NCI-H1930 (cell line): ENCODE data around the gene LAMA5.

Experiments
- DNase-seq, 2 experiments: peaks; one replicate each; lab custom pipeline; 2025; lab: John Stamatoyannopoulos, UW

LAMA5 gene

DNA sequence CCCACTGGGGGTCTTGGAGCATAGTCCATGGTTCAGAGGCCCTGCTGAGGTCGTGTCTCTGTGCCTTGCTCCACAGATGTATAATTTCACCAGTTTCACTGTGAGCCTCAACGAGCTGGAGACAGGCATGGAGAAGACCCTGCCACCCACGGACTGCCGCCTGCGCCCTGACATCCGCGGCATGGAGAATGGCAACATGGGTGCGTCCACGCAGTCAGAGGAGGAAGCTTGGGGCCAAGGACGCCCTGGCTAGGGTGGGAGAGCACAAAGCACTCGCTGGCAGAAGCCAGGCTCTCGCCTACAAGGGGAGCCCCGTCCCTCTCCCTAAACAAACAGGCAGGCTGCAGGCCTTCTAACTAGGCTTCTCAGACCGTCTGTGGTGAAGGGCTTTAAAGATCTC, 78.0 kb downstream of the LAMA5 start:
- DNase-seq, result no peak

DNA sequence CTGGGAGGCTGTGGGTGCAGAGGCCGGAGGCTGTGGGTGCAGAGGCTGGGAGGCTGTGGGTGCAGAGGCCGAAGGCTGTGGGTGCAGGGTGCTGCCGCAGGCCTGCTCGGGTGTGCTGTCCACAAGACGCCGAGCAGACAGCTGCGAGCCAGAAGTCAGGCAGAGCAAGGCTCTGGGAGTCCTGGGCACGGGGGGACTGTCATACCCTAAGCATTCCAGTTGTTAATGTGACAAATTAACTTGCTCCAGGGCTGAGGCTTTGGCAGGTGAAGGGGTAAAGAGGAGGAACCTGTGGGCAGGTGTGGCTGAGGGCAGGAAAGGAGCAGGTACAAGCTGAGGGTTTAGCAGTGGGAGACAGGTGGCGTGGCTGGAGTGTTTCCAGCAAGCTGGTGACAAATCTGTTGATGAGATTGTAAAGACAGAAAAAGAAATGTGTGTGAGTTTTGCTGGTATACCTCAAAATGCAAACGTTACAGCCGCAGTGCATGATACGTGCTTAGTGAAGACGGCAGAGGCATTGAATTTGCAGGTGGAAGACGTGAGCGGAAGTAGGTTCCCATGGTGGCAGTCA, 78.5 kb downstream of the LAMA5 start:
- no peak for DNase-seq

DNA sequence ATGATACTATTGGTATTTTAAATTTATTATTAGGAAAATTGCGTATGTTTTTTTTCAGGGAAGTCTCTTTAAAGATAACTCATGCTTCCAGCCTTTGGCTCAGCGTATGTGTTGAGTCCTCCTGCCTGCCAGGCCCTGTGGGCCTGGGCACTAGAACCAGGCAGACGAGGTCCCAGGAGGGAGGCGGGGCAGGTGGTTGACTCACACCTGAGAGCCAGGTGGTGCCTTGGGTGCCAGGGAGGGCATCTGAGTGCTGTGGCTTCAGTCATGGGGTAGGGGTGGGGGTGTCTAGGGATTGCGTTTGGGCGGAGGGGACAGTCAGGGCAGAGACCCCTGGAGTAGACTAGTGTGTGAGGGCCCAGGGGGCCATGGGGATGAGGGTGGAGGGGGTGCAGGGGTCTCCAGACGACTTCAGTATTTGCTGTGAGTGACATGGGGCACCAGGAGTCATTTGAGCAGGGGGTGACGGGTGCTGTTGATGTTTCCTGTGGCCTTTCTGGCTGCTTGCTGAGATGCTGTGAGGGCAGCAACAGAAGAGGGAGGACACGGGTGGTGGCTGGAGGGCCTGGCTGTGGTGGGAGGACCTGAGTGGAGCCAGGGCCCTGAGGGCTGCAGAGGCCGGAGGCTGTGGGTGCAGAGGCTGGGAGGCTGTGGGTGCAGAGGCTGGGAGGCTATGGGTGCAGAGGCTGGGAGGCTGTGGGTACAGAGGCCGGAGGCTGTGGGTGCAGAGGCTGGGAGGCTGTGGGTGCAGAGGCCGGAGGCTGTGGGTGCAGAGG, 79.2 kb downstream of the LAMA5 start:
- DNase-seq, result no peak

DNA sequence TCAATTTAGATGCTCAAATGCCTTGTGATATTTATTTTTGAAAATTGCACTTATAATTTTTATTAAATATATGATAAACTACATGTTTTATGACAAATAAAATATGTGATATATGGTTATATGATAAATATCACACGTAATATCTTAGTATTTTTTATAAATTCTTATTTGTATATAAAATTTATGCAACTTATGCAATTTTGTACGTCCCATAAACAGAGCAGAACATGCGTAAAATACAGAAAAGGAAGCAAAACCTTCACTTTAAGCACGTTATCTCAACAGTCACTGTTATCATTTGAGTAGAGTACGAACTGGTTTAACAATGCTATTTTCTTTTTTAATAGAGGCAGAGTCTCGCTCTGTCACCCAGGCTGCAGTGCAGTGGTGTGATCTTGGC, 80.0 kb downstream of the LAMA5 start:
- DNase-seq, result no peak

DNA sequence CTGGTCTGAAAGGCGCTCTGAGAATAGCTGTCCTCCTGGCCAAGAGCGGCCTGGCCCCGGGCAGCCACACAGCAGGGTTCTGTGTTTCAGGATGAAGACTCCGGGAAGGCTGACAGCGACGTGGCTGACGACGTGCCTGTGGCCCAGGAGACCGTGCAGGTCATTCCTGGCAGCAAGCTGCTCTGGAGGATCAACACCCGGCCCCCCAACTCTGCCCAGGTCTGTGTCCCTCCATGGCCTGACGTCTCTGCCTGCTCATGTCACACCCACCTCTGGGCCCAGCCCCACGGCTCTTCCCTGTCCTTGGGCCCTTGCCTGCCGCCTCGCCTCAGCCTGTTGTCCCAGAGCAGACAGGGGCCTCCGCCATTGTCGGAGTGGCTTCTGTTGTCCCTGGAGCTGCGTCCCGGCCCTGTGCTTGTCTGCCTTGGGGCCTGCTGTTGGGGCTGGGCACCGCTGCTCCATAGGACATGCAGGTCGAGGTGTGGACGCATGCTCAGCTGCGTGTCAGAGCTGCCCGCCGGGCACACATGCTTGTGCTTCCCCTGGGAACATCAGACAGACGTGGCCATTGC, 80.5 kb downstream of the LAMA5 start:
- no peak for DNase-seq

DNA sequence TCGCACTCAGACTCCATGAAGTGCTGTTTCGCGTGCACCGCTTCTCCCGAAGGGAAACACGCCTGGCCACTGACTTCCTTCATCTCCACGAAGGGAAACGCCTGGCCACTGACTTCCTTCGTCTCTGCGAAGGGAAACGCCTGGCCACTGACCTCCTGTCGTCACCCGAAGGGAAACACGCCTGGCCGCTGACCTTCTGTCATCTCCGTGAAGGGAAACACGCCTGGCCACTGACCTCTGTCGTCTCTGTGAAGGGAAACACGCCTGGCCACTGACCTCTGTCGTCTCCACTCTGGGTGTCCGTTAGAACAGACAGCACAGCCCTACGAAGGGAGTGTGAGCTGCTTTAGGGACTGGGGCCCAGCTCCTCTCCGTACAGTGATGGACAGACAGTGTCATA, 81.4 kb downstream of the LAMA5 start:
- DNase-seq, result no peak

DNA sequence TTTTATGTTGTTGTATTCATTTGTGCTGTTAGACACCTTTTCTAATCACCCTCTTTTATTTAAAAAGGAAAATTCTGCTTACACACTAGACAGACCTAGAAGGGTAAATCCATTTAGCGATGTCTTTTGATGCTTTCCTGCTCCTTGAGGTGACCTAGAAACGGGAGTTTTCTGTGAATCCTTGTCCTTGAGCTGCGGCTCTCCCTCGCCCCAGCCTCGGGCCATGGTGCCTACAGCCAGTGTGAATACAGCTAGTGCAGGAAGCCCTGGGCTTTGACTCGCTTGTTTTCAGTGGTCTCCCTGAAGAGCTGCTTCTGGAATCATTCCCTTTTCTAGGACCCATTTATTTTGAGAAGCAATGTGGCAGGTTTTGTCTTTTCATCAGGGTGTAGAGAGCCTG, 82.0 kb downstream of the LAMA5 start:
- DNase-seq, result no peak

DNA sequence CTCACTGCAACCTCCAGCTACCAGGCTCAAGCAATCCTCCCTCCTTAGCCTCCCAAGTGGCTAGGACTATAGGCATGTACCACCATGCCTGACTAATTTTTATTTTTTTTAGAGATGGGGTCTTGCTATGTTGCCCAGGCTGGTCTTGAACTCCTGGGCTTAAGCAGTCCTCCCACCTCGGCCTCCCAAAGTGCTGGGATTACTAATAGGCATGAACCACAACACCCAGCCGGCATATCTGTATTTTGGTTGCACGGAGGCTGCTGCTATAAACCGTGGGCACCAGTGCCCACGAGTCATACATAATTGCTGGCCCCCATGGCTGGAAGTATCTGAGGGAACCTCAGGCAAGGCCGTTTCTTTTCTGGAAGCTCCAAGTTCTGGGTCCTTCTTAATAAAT, 82.7 kb downstream of the LAMA5 start:
- DNase-seq, result no peak

GRCh38 chr20:62282877-62283503, 84.1 kb downstream of the LAMA5 start:
- no peak for DNase-seq

- no peak for DNase-seq
Observed at GRCh38 chr20:62282103-62282502, 85.0 kb downstream of the LAMA5 start.

- no peak for DNase-seq
Observed at GRCh38 chr20:62281161-62281933, 85.8 kb downstream of the LAMA5 start.

DNA sequence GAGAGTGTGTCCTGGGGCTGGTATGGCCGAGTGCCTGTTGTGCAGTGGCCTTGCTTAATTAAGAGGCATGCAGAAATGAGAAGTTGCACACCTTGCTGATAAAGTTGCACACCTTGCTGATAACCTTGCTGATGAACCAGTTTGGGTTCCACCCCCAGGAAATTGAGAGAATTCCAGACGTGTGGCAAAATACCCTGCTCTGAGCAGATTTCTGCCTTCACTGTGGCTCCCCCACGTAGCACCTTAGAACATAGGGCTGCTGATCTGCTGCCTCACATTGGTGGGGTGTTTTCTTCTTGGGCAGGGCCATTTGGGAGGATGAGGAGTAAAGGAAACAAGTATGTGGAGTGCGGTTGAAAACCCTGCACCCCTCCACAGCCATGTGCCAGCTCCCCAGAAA, 86.8 kb downstream of the LAMA5 start:
- DNase-seq, result no peak

GRCh38 chr20:62277253-62277652, 89.9 kb downstream of the LAMA5 start:
- no peak for DNase-seq

DNA sequence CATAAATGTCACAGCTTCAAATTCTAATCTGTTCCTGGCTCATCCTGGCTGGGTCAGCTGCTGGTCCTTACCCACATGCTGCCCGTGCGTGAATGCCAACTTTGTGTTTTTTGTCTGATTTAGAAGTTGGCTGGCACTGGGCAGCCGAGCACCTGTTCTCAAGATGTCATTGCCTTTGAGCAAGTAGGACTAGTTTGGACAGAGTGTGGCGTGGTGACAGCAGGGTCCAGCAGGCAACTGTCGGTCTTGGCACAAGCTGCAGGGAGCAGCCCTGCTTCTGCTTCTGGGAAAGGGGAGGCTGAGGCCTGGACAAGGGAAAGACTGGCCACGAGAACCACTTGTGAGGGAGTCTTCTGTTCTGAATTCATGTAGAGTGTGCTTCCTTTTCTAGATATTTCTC, 90.7 kb downstream of the LAMA5 start:
- DNase-seq, result no peak

DNA sequence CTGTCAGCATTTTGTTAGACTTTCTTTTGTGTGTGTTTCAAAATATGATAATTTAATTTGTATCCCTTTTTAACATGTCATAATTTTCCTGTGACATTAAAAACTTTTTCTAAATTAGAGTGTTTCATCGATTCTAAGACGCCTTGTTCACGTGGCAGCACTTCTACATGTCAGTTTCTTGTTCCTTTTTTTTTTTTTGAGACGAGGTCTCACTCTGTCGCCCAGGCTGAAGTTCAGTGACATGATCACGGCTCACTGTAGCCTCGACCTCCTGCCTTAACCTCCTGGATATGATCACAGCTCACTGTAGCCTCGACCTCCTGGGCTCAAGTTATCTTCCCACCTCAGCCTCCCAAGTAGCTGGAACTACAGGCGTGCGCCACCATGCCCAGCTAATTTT, 91.9 kb downstream of the LAMA5 start:
- DNase-seq, result no peak

DNA sequence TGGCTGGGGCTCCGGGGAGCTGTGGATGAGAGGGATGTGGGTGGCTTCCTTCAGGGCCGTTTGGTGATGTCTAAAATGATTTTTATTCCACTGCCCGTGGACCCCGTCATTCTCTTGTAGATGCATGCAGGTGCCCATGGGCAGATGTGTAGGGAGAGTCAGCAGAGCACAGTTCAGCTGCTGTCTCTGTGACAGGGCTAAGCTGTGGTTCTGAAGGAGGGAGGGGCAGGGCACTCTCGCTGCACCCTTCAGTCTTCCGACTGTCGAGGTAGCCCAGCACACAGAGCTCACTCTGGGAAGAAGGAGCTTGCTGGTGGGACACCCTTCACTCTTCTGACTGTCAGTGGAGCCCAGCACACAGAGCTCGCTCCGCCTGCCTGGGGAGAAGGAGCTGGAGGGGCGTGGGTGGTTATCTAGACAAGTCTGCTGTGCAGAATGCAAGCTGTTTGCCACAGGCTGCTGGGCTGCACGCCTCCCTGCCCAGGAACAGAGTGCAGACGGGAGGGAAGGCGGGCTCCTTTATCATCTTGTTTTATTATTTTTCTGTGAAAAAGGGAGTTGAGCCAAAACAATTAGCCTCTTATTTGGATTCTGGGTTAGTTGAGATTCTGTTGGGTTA, 92.7 kb downstream of the LAMA5 start:
- no peak for DNase-seq

DNA sequence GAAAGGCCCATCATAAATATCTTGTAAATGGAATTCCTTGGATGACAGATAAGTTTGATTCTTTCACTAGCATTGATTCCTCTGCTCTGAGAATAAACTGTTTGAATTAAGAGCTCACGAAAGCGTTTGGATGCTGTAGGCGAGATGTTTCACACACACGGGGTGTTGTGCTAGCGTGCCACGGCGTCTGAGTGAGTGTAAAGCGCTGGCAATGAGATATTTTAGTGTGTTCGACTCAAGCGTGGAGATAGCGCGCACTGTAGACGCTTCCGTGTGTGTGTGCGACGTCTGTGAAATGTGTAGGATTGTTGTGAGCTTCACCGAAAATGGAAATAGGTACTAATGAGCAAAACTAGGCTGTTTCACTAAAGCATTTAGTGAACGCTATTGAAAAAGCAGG, 93.7 kb downstream of the LAMA5 start:
- DNase-seq, result no peak

GRCh38 chr20:62272200-62272599, 94.9 kb downstream of the LAMA5 start:
- no peak for DNase-seq

- DNase-seq, result no peak
Observed at GRCh38 chr20:62269871-62270270, 97.2 kb downstream of the LAMA5 start.

DNA sequence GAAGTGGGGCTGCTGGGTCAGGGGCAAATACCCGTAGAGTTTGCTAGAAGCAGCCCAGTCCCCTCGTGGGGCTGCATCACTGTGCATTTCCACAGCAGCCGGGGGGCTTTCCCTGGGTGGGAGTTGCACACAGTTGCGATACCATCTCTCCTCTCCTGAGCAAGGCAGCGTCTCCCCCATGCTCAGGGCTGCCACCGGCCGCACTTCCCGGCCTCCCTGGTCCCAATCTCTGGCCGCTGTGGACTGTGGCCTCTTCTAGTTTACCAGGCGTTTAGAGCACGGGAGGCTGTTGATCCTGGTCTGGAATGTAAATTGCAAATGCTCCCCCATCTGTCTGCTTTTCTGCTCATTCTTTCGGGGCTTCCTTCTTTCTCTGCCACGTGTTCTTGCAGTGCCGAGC, 97.7 kb downstream of the LAMA5 start:
- DNase-seq, result no peak

DNA sequence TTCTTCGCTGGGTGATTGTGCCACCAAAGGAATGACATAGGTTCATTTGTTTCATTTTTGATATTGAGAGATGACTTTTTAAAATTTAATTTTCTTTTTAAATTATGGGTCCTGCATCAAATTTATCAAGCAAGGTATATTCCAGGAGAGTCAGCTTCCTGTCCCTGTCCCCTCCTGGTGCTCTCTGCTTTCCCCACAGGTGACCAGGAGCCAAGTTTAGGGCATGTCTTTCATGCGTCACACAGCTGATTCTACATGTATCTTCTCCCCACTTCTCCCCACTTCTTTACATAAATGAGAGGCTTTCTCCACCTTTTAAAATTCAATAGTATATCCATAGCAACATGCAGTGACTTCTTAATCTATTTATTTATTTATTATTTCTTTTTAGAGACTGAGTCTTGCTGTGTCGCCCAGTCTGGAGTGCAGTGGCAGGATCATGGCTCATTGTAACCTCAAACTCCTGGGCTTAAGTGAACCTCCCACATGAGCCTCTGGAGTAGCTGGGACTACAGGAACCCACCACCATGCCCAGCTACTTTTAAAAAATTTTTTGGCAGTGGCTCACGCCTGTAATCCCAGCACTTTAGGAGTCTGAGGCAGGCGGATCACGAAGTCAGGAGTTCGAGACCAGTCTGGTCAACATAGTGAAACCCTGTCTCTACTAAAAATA, 98.7 kb downstream of the LAMA5 start:
- DNase-seq, result no peak
